ENCODE results near the gene FCN3.
"Not testable (repeated sequence)": the region's sequence is repeated elsewhere in the genome, so short reads cannot be mapped to it uniquely, and the experiment has no call there.

The FCN3 gene

DNA sequence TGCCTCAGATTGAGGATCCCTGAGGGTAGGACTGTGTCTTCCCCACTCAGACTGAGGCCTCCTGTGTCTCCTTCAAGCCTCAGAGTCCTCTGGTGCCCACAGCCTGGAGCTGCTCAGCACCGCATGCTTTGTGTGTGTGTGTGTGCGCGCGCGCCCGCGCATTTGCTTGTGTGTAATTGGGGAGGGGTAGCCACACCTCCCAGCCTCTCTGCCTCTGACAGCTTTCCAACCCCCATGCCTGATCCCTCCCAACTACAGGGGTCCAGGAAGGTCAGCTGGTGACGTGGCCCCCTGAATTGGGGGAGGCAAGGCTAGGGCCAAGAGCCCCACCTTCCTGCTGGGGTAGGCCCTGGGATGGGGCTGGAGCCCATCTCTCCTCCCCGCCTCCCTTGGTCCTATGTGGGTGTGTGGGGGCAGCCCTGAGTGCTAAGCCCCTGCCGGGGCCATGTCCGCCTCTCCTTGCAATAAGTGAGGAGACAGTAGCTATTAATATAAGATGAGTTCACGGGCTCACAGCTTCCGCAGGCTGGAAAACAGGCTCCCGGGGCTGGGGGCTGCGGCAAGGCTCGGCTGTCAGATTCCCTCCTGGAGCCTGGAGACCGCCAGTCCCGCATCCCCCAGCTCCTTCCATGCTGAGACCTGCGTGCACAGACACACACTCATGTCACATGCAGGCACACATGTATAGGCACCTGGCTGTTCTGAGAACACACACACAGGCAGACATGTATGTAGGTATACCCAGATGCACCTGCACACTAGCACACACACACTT is 24.8 kb upstream of the FCN3 start:
- no peak for DNase-seq

DNA sequence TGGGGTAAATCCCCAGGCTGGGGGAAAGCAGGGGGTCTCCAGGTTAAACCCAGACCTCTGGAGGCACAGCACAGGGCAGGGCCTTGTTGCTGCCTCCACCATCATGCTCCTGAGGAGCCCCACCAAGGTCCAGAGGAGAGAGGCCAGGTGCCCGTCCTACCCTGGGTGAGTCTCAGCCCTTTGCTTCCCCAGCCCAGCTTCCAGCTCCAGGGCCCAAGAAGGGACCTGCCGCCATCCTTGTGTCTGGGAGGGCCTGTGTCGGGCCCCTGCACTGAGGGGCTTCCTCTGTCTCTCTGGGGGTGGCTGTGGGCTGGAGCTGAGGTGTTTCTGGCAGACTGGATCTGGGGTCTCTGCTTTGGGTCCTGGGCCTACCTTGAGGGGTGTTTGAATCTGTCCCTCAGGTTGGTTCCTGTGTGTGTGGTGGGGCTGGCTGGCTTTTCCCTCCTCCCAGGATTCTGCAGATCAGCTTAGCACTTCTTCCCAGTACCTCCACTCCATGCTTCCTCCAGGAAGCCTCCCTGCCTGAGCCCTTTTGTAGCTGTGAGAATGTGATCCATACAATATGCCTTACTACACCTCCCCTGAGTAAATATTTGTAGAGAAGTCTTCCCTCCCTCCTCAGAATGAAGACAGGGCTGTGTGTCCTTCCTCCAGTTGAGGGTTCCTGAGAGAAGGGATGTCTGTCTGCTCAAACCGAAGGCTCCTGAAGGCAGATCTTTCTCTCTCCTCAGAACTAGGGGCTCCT is 24.0 kb upstream of the FCN3 start:
- DNase-seq, result no peak

DNA sequence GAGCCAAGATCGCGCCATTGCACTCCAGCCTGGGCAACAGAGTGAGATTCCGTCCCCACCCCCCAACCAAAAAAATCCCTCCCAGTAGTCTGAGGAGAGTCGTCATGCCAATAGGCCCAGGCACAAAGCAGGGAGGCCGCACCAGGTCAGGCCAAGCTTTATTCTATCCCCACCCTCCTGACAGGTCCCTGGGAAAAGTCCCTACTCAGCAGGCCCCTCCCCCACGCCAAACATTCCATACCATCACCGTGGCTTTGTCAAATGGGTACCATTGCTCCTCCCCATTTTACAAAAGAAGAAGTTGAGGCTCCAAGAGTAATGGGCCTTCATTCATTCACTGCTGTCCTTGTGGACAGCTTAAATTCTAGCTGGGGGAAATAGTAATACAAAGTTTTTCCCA is 23.1 kb upstream of the FCN3 start:
- no peak for DNase-seq

DNA sequence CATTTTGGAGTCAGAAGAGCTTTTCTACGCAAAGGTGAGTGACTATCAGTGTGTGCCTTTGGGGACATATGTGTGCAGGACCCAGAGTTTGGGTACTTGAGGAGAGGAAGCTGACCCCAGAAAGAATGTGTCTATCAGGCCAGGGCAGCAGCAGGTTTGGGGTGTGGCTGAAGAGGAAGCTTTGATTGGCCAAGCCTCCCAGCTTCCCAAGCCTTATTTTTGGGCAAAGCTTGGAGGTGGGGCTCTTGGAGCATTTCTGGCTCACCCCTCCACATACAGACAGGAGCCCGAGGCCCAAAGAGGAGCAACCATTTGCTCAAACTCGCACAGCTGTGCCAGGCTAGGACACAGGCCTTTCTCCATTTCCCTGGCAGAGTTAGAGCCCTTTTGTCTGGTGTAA is 22.5 kb upstream of the FCN3 start:
- DNase-seq, result no peak

DNA sequence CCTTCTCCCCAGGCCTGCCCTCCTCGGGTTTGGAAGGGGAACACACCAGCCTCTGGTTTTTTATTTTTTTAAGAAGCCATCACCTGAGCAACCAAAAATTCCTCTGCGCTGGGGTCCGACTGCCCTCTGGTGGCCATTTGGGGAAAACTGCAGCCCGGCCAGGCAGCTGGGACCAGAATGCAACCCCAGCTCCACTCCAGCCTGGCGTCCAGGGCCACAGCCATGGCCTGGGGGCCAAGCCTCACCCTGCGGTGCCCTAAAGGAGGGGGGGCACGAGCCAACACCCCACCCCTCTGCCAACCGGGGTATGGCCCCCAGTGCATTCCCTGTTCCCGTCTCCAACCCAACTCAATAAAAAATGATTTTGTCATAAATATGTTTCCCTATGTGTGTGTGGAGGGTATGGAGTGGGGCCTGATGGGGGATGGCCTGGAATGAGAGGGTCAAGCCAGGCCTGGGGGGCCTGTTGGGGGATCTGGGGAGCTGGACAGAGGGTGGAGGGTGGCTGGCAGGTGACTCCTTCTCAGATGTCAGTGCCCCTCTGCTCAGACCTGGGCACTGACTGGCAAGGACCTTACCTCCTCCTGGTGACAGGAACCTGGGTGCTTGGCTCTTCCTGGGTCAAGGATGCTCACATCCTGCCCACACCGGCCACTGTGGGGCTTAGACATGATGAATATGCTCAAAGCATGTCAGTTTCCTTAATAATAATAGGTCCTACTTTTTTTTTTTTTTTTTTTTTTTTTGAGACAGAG is 21.0 kb upstream of the FCN3 start:
- peak; percentile 81 for DNase-seq

DNA sequence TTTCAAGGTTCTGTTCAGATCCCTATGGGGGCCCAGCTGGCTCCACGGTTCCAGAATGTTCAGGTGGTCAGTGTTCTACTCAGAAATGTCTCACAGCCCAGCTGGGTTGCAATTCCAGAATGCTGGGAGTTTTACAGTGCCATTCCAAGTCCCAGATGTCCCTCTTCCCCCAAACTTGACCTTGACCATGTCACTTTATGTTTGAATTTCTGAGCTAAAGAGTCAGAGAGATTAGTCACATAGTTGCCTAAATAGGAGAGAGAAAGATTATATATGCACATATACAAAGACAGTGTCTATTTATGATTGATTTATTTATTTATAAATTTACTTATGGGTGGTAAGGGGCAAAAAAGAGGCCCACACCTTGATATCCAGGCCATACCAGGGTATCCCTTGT is 20.3 kb upstream of the FCN3 start:
- DNase-seq, result no peak

DNA sequence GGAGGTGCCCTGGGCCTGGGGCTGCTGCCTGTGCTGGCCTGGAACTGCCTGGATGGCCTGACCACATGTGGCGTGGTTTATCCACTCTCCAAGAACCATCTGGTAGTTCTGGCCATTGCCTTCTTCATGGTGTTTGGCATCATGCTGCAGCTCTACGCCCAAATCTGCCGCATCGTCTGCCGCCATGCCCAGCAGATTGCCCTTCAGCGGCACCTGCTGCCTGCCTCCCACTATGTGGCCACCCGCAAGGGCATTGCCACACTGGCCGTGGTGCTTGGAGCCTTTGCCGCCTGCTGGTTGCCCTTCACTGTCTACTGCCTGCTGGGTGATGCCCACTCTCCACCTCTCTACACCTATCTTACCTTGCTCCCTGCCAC is 19.6 kb upstream of the FCN3 start:
- no peak for DNase-seq

DNA sequence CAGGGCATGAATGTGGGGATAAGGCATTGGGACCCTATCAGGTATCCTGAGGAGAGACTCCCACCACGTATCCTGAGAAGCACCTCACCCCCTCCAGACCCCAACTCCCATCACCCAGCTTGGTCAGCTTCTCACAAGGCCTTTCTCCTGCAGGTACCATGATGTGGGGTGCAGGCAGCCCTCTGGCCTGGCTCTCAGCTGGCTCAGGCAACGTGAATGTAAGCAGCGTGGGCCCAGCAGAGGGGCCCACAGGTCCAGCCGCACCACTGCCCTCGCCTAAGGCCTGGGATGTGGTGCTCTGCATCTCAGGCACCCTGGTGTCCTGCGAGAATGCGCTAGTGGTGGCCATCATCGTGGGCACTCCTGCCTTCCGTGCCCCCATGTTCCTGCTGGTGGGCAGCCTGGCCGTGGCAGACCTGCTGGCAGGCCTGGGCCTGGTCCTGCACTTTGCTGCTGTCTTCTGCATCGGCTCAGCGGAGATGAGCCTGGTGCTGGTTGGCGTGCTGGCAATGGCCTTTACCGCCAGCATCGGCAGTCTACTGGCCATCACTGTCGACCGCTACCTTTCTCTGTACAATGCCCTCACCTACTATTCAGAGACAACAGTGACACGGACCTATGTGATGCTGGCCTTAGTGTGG is 19.1 kb upstream of the FCN3 start:
- DNase-seq, result no peak

DNA sequence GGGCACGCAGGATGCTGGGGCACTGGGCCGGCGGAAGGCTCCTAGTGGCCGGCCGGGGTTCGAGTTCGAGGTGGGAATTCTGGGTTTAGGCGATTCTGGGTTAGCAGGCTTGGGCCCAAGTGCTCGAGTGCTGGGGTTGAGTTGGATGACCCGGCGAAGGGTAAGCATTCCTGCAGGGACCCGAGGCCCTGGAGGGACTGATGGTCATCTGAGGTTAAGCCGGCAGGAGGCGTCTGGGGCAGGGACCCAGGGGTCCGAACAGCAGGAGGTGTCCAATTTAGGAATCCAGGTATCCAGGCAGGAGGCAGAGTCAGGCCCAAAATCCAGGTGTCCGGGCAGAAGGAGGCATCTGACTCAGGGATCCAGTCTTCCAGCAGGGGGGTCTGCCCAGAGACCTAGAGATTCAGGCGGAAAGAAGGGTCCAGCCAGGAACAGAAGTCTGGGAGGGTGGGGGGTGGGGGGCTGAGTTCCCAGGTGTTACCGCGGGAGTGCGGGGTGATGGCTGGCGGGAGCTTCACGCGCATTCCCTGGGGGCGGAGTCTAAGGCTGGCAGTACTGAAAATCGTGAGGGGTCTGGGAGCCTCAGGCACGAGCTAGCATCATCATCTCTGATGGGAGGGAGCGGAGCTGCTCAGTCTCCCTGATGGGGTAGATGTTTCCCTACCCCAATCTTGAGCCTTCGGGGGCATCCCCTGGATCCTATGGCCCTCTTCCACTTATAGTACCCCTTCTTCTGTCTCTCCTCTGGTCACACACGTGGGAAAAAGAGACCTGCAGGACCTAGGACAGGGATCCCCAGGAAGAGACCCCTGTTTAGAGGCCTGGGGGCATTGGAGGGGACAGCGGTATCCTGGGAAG is 18.4 kb upstream of the FCN3 start:
- no peak for DNase-seq

DNA sequence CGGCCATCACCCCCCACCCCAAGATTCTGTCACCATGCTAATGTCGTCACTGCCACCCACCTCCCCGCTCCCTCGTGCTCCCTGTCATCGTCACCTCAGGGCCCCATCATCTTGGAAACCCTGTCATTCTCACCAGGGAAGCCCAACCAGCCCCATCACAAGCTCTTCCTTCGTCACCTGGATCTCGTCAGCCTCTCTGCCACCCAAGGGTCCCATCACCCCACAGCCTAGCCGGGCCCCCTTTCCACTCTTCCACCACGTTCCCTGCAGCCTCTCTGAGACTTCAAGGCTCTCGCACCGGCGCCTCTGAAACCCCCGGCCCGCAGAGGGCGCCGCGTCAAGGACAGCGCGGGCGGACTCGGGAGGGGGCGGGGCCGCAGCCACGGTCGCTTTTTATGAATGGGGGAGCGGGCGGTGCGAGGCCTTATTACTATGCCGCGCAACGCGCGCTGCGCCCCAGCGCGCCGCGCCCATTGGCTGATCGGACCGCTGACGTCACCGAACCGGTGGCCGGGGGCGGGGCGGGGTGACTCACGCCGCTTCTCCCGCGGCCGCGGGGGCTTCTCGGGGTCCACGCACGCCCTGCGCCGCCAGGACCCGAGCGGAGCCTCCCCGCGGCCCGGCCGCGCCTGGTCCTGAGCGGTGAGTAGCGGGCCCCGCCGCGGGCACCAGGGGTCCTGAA is 17.6 kb upstream of the FCN3 start, which contains the start of gene GPR3:
TSS of gene GPR3 (plus strand) at position 527 of the 682 bp plus-strand sequence. CDS start 1,177 bp downstream, outside the sequence.
- DNase-seq, result peak; percentile 95

DNA sequence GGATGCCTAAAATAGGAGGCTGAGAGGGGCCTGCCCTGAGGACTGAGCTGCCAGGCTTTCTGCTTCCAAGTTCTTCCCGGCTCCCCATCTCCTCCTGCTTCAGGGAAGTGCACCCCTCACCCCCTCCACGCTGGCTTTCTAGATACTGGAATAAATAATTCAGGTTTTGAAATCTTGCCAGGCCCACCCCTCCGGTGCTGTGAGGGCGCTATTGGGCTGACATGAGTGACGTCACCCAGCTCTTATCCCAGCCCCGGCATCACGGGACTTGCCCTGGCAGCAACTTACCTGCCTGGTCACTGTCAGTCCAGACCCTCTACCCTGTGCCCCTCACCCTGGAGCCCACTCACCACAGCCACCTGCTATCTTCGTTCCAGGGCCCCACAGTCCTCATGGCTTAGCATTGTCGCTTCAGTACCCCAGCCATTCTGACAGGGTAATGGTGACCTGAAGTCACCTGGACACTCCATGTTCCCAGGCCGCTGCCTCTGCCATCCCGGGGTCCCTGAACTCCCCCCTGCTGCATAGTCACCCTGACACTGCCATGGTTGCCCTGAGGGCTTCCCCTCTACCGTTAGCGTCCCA is 17.0 kb upstream of the FCN3 start:
- DNase-seq, result peak; percentile 42

DNA sequence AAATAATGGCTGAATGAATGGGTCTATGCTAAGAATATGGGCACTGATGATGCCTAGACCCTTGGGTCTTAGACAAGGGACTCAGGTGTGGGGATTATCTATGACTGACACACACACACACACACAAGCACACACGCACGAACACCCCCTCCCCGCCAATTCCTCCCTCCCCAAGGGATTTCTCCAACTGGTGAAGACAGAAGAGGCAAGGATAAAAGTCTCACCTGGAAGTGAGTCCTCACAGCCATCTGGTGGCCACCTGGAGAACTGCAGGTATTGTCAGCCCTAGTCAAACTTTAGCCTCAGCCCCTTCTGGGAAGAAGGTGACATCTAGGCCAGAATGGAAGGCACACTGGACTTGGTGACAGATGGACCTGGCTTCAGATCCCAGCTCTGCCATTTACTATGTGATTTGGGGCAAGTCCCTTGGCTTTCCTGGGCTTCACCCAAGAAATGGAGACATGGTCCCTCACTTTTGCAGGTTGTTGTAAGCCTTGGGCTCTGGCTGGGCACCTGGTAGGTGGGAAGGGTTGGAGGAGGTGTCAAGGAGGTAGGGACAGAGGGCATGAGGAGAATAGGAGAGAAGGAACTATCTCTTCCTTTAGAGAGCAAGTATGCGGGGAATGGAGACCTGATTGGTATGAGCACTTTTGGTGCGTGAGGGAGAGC is 13.8 kb upstream of the FCN3 start:
- peak; percentile 83 for DNase-seq

DNA sequence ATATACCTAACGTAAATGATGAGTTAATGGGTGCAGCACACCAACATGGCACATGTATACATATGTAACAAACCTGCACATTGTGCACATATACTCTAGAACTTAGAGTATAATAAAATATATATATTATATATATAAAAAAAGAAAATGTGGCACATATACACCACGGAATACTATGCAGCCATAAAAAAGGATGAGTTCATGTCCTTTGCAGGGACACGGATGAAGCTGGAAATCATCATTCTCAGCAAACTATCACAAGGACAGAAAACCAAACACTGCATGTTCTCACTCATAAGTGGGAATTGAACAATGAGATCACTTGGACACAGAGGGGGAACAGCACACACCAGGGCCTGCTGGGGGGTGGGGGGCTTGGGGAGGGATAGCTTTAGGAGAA is 10.2 kb upstream of the FCN3 start:
- DNase-seq, result not testable (repeated sequence)

DNA sequence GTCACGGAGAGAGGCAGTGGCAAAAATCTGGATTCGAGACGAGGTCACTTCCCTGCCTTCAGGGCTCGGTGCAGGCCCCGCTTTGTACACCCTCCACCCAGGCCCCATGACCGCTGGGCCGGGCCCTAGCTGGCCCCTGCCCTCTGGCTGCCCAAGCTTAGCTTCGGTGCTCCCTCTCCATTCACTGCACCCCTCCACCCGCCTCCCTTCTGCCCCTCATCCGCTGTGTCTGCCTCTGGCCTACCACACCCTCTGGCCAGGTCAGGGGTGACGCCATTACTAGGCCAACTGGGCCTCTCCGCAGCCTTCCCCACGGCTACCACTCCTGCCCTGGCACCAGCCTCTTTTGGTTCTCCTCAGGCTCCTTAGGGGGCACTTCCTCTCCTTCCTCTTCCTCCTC is 9.0 kb upstream of the FCN3 start:
- no peak for DNase-seq

DNA sequence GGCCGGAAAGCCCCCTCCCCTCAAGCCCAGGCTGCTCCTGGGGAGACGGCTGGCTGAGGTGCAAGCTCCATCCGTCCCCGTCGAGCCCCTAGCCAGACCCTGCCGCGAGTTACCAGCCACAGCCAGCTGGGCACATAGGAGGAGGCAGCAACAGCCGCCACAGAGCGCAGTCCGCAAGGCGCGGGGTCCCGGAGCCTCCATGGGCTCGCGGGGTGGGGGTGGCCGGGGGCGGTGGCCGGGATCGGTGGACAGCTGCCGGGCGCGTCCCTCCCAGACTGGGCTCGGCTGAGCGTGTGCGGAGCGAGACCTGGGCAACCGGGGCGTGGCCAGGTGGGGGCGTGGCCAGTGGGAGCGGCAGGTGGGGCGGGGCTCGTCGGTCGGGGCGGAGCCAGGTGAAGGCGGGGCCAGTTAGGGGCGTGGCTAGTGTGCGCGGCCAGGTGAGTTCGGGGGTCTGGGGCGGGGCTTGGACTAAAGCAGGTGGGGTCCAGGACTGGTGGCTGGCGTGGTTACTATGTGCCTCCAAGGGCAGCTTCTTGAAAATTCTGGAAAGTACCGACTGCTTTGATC is 8.5 kb upstream of the FCN3 start, which contains the start of gene CD164L2:
TSS of gene CD164L2 (minus strand) at position 295 of the 567 bp plus-strand sequence. CDS start at position 201, 94 bp downstream.
- peak; percentile 65 for DNase-seq

DNA sequence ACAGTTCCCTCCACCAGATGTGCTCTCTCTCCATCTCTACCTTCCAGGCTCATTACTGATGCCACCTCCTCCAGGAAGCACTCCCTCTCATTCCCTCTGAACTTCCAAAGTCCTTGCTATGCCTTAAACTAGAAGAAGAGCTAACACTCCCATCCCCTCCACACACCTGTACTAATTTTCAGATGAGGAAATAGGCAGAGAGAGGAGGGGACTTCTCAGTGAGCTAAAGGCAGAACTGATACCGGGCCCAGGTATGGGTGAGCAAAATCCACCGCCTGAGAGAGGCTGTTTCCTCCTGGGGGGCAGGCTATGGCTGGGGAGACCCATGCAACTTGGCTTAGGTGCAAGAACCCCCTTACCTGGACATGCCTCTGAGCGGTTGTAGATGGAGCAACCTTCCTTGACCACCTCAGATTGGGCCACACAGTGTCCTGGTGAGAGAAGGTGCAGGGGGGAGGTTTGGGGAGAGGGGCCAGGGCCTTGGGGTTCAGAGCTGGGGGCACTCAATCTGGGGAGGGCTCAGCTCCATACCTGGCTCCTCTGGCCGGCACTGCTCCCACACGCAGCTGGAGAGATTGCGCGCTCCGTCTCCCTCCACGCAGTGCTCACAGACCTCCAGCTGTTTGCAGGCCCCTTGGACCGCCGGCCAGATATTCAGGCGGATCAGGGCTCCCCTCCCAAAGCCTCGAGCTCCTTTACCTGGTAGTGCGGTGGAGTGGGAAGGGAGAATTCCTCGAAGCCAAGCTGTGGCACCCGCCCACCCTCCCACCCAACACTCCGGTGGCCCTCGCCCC is 7.5 kb upstream of the FCN3 start:
- DNase-seq, result no peak

DNA sequence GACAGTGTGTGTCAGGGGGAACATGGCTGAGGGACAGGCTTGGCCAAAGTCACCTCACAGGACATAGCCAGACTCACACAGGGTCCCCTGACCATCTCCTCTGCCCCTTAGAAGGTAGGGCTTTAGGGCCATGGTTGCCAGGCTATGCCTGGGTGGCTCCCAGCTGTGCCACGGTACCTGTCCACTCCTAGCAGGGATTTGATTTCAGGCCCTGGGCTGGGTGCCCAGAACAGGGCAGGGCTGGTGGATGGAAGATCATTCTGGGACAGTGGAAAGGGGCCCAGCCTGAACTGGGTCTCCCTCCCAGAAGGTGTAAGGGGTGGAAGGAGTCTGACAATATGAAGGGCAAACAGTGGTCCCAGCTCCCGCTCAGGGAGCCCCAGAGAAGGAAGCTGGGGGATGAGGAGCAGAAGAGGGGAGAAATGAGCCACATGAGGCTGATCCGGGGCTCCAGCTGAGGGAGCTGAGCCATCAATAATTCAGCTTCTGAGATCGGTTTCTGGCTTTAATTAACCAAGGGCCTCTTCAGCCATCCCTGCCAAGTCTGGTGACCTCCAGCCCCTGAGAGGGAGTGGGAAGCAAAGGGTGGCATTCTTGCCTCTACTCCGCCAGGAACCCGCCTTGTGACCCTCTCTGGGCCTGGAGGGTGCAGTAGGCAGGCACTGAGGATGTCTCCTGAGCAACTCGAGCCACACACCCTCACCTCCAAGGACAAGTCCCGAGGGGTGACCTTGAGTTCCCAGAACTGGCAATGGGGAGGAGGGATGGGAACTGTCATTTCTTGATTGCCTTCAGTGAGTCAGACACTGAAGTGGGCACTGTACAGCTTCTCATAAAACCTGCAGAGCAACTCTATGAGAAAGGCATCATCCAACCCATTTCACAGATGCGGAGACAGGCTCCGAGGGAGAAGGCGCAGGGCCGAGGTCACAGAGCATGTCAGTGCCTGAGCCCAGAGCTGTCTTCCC is 6.4 kb upstream of the FCN3 start:
- no peak for DNase-seq

DNA sequence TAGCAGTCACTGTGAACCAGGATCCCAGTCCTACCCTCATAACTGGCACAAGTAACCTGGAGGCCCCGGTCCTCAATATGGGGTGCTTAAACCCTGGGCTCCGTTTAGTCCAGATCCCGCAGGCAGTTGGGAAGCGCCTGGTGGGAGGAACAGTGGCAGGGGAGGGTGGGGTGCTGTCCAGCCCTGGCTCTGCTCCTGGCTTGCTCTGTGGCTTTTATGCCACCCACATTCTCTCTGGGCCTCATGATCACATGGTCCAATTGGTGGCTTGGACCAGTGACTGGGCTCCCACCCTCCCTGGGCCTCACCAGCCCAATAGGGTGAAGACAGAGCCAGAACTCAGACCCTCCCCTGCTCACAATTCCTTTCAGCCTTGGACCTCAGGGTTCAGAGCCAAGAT is 5.6 kb upstream of the FCN3 start:
- DNase-seq, result no peak
